Dermis lymphatic vessel endothelial cell (primary cell): ENCODE measurements around the gene SRSF12. TPM values are rescaled to one million over a fixed set of nuclear protein-coding genes. Genes with fewer than 3 reads are reported as not detected.

ENCODE experiments used
- total RNA-seq: library from RNA; depleted of rRNA; stranded (reverse); fragments of >200 nt; gene quantifications from 2 replicates; pipeline ENCODE4 v1.2.1, GENCODE V29; 2014

The SRSF12 gene
- 0.17 TPM in 1 of 2 replicates, not detected in the other for total RNA-seq

DNA sequence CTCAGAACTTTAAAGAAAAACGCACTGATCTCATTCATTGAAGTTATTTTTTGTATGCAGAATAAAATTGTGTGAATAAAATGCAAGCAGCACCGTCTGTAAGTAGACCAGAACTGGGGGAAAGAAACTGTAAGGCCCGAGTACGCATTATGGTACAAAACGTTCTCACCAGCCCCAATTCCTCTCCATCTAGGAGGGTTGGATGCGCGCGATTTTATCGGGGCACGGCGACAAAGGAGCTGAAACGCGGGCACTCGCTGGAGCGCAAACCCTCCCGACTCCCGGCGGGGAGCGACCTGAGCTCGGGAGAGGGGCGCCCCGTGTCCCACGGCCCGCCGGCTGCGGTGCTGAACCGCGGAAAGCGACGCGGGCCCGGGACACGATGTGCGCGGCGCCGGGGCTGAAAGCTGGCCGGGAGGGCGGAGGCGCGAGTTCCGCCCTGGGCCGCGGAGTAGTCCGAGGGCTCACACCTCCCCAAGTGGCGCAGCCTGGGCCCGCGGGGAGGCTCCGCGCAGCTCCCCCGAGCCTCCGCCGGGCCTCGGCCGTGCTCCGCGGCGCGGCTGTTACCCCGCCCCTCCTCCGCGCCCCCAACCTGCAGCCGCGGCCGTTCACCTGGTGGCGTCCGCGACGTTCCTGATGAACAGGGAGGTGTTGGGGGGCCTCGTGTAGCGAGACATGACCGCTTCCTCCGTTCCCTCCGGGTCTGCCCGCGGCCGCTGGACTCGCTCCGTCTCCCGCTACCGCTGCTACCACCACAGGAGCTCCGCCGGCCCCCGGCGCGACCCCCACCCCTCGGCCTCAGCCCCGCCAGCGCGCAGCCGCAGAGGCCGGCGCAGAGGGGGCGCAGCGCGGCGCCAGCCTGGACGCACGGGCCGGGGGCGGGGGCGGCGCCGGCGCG lies at the start of gene SRSF12:
TSS of gene SRSF12 (minus strand) at position 861 of the 898 bp plus-strand sequence. CDS start at position 677, 184 bp downstream.

GRCh38 chr6:89145956-89146717 lies 28.3 kb upstream of the SRSF12 start, which contains the start of gene PM20D2:
PM20D2 (plus strand) TSS chr6:89146055; CDS start chr6:89146145, 90 bp downstream.

GRCh38 chr6:89080281-89081128 lies 37.4 kb downstream of the SRSF12 start, which contains the start of gene PNRC1:
PNRC1 (plus strand) TSS chr6:89080751; CDS start chr6:89080895, 144 bp downstream.

Other genes starting within 250 kb of the SRSF12 start
- gene RNGTT, start 154.5 kb downstream of the SRSF12 start, total RNA-seq, result 8.5 and 11.0 TPM in 2 replicates
- 63.1 and 63.2 TPM in 2 replicates for gene PNRC1, start 37.3 kb downstream of the SRSF12 start, total RNA-seq
- gene PM20D2, start 28.0 kb upstream of the SRSF12 start, total RNA-seq, result 2.4 and 3.5 TPM in 2 replicates
- not detected in 2 replicates for gene GABRR1, start 99.3 kb upstream of the SRSF12 start, total RNA-seq
- gene GABRR2, start 197.2 kb upstream of the SRSF12 start, total RNA-seq, result 0.43 and 0.77 TPM in 2 replicates
- gene UBE2J1, start 234.7 kb upstream of the SRSF12 start, total RNA-seq, result 58.8 and 70.0 TPM in 2 replicates